ENCODE measurements around the gene DNMT3L.
"Not testable (repeated sequence)": the region's sequence is repeated elsewhere in the genome, so short reads cannot be mapped to it uniquely, and the experiment has no call there.

Gene DNMT3L

GRCh38 chr21:44261675-44262295 is at the start of gene DNMT3L:
DNMT3L (minus strand) TSS chr21:44261897; CDS start chr21:44261259, 638 bp downstream.
- DNase-seq (ENCODE audit: low spot score): peak; percentile 55

GRCh38 chr21:44310628-44311507 is 49.2 kb upstream of the DNMT3L start:
- DNase-seq (ENCODE audit: low spot score): no peak

GRCh38 chr21:44306936-44307704 is 45.4 kb upstream of the DNMT3L start:
- DNase-seq (ENCODE audit: low spot score): no peak

- no peak for DNase-seq (ENCODE audit: low spot score)
Measured at GRCh38 chr21:44305691-44306090, 44.0 kb upstream of the DNMT3L start.

GRCh38 chr21:44304877-44305293 is 43.2 kb upstream of the DNMT3L start:
- no peak for DNase-seq (ENCODE audit: low spot score)

- DNase-seq (ENCODE audit: low spot score): no peak
Measured at GRCh38 chr21:44304011-44304616, 42.4 kb upstream of the DNMT3L start.

- no peak for DNase-seq (ENCODE audit: low spot score)
Measured at GRCh38 chr21:44303490-44303981, 41.8 kb upstream of the DNMT3L start.

GRCh38 chr21:44302573-44303401 is 41.1 kb upstream of the DNMT3L start:
- not testable (repeated sequence) for DNase-seq (ENCODE audit: low spot score)

- no peak for DNase-seq (ENCODE audit: low spot score)
Measured at GRCh38 chr21:44301961-44302406, 40.3 kb upstream of the DNMT3L start.

GRCh38 chr21:44301141-44301540 is 39.4 kb upstream of the DNMT3L start:
- no peak for DNase-seq (ENCODE audit: low spot score)

GRCh38 chr21:44300262-44300959 is 38.7 kb upstream of the DNMT3L start:
- peak; percentile 85 for DNase-seq (ENCODE audit: low spot score)

- peak; percentile 87 for DNase-seq (ENCODE audit: low spot score)
Measured at GRCh38 chr21:44299458-44300261, 38.0 kb upstream of the DNMT3L start, which contains the start of gene PFKL. PFKL (plus strand) TSS chr21:44300053; CDS start chr21:44300106, 53 bp downstream.

- DNase-seq (ENCODE audit: low spot score): no peak
Measured at GRCh38 chr21:44299085-44299457, 37.4 kb upstream of the DNMT3L start.

- no peak for DNase-seq (ENCODE audit: low spot score)
Measured at GRCh38 chr21:44298301-44298700, 36.6 kb upstream of the DNMT3L start.

- DNase-seq (ENCODE audit: low spot score): peak; percentile 90
Measured at GRCh38 chr21:44297525-44298290, 36.0 kb upstream of the DNMT3L start.

GRCh38 chr21:44296916-44297315 is 35.2 kb upstream of the DNMT3L start:
- no peak for DNase-seq (ENCODE audit: low spot score)

GRCh38 chr21:44296103-44296519 is 34.4 kb upstream of the DNMT3L start:
- DNase-seq (ENCODE audit: low spot score): no peak

GRCh38 chr21:44295646-44296045 is 33.9 kb upstream of the DNMT3L start:
- DNase-seq (ENCODE audit: low spot score): no peak

GRCh38 chr21:44295163-44295573 is 33.5 kb upstream of the DNMT3L start:
- no peak for DNase-seq (ENCODE audit: low spot score)

Data from left forelimb (tissue), 1 donor.